ENCODE measurements around the gene GLI3.

Gene GLI3

DNA sequence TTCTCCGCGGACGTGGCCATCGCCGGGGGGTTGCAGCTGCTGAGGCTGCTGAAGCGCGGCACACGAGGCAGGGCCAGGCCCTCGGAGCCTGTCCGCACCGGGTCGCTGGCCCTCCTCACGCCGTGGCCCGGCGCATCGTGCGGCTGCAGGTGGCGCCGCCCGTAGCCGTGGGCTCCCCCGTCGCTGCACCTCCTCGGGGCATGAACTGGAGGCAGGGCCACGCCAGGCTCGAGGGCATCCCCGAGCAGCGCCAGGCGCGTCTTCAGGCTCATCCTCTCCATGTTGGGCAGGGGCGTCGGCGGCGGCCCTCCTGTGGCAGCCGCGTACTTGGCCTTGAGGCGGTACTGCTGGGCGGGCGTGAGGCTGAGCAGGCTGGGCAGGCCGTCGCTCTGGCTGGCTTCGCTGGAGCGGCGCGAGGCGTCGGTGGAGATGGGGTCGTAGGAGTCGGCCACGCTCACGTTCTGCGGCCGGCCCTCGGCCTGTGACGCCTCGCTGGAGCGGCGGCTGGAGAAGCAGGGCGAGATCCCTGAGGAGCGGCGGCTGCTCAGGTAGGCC lies 271.0 kb downstream of the GLI3 start:
- TF ChIP-seq, protein P1, sequence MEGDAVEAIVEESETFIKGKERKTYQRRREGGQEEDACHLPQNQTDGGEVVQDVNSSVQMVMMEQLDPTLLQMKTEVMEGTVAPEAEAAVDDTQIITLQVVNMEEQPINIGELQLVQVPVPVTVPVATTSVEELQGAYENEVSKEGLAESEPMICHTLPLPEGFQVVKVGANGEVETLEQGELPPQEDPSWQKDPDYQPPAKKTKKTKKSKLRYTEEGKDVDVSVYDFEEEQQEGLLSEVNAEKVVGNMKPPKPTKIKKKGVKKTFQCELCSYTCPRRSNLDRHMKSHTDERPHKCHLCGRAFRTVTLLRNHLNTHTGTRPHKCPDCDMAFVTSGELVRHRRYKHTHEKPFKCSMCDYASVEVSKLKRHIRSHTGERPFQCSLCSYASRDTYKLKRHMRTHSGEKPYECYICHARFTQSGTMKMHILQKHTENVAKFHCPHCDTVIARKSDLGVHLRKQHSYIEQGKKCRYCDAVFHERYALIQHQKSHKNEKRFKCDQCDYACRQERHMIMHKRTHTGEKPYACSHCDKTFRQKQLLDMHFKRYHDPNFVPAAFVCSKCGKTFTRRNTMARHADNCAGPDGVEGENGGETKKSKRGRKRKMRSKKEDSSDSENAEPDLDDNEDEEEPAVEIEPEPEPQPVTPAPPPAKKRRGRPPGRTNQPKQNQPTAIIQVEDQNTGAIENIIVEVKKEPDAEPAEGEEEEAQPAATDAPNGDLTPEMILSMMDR (IDR thresholded peaks at IDR 0.05; ENCODE audit: insufficient read depth, low read length, poor library complexity, severe bottlenecking) = no peak
- no peaks in the 10 kb centered on the region for H3K27me3 ChIP-seq (replicated peaks; ENCODE audit: control insufficient read depth, insufficient read depth, low read length)
- H3K36me3 ChIP-seq (ENCODE audit: control insufficient read depth, insufficient read depth, low read length) = no peaks in the 10 kb centered on the region
- no peak for DNase-seq (ENCODE audit: extremely low read depth, insufficient read length)
- H3K4me3 ChIP-seq (replicated peaks; ENCODE audit: low read depth, low read length) = no peak overlapping the region

DNA sequence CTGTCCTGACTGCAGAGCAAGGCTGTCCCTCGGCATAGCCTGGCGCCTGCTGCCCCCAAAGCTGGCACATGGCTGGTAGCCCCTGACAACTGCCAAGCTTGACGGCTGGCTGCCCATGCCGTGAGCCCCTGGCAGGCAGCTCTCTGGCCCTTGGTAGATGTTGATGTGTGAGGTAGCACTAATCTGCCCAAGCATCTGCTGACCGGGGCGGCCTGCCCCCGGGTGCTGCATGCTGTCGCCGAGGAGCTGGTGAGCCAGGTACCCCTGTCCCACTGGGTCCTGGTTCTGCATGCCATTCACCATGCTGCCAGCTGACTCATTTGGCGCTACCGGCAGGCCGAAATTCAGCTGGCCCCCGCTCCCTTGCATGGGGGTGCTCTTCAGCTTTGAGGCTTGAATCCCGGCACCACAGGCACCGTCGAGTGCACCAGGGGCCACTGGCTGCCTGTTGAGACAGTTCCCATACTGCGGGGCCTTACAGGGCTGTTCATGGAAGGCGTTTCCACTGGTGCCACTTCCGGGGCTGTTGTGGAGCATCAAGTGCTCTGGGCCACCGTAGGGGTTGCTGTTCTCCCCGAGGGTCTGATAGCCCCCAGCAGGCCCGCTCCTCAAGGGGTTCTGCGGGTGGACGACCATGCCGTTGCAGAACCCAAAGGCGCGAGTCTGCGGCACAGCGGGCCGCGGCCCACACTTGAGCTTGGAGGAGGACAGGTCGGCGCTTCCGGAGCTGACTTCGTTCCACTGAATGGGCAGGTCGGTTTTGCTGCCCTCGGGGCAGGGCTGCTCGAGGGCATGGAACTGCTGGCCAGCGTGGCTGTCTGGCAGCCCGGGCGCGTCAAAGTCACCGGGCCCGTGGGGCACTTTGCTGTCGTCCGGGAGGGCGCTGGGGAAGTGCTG lies 271.9 kb downstream of the GLI3 start:
- H3K27me3 ChIP-seq (replicated peaks; ENCODE audit: control insufficient read depth, insufficient read depth, low read length) = no peaks in the 10 kb centered on the region
- TF ChIP-seq, protein P1 (IDR thresholded peaks at IDR 0.05; ENCODE audit: insufficient read depth, low read length, poor library complexity, severe bottlenecking) = no peak
- H3K36me3 ChIP-seq (ENCODE audit: control insufficient read depth, insufficient read depth, low read length) = no peaks in the 10 kb centered on the region
- no peak overlapping the region for H3K4me3 ChIP-seq (replicated peaks; ENCODE audit: low read depth, low read length)
- no peak for DNase-seq (ENCODE audit: extremely low read depth, insufficient read length)

DNA sequence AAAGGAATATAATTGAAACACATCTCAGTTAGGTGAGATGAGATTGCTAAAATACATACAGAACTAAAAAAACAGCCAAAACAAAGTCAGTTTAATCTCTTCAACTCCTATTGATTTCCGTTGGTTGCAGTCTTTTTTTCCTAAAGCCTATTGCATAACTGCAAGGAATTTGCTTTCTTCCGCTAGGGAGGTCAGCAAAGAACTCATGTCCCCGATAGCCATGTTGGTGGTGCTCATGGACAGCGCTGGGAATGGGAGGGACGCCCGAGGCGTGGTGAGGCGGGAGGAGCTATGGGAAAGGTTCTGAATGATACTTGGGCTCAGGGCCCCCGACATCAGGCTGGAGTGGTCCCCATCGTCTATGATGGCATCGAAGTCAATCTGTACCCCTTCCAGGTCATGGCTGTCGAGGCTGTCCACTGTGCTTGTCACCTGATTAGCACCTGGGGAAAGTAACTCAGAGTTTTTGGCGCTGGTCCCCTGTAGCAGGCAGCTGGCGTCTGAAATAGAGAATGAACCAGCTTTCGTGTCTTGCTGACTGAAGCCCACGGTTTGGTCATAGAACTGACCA lies 272.7 kb downstream of the GLI3 start:
- TF ChIP-seq, protein P1 (IDR thresholded peaks at IDR 0.05; ENCODE audit: insufficient read depth, low read length, poor library complexity, severe bottlenecking) = no peak

DNA sequence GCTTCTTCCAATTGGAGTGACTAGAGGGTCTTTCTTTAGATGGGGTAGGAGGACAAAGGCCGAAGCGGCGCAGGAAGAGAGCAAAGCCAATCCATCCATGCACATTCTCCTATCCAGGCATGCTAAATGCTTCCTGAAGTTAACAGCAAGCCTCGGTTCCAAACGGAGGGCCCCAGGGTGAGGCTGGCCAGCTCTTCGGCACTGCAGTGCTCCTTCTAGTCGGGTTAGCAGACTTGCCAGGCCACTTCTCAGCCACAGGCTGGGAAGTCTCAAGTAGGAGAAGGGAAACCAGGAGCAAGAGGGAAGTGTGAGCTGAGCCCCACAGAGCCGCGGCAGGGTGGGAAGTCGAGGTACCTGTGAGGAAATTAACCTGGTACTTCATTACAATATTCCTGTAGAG lies 280.3 kb downstream of the GLI3 start:
- TF ChIP-seq, protein P1 (IDR thresholded peaks at IDR 0.05; ENCODE audit: insufficient read depth, low read length, poor library complexity, severe bottlenecking) = no peak
- Histone ChIP-seq H3K4me3 (replicated peaks; ENCODE audit: low read depth, low read length) (no peak overlapping the region), H3K27me3 (replicated peaks; ENCODE audit: control insufficient read depth, insufficient read depth, low read length) (no peaks in the 10 kb centered on the region; the same call in 1 of the 2 replicates), H3K36me3 (ENCODE audit: control insufficient read depth, insufficient read depth, low read length) (no peaks in the 10 kb centered on the region)
- no peak for DNase-seq (ENCODE audit: extremely low read depth, insufficient read length)

More for the DNA sequence above, 272.7 kb downstream of the GLI3 start:
- Histone ChIP-seq H3K36me3 (ENCODE audit: control insufficient read depth, insufficient read depth, low read length) (no peaks in the 10 kb centered on the region), H3K4me3 (replicated peaks; ENCODE audit: low read depth, low read length) (no peak overlapping the region), H3K27me3 (replicated peaks; ENCODE audit: control insufficient read depth, insufficient read depth, low read length) (no peaks in the 10 kb centered on the region)
- no peak for DNase-seq (ENCODE audit: extremely low read depth, insufficient read length)

DNA sequence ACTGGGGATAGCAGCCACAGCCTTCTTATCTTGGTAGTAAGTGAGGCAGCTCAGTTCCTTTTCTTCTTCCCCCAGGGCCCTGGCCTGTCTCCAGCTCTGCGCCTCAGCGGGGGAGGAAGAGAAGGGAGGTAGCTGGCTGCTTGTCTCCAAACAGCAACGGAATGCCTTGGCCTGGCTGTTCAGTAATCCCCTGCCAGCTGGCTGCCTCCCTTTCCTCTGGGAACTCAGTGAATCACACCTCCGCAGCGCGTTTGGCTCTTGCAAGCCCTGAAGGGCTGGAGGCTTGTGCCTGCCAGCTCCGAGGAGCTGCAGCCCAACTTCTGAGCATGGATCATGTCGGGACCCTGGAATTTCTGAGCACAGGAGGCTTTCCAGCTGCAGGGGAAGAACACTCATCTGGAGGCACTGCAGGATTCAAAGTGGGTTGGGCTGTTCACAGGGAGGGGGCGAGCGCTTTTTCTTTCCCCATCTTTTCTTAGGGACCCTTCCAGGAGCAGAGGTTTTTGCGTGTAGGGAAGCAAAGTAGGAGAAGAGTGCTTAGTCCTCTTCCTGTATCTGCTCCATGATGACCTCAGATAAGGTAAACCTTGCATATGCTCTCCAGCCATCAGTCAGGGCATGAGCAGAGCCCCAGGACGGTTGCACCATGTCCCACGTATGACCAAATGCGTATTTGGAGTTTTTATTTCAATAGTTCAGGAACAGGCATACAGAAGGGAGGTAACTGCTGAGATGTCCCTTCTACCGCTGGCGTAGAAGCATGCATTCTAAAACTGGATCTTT lies 280.9 kb downstream of the GLI3 start:
- DNase-seq (ENCODE audit: extremely low read depth, insufficient read length) = no peak
- TF ChIP-seq, protein P1 (IDR thresholded peaks at IDR 0.05; ENCODE audit: insufficient read depth, low read length, poor library complexity, severe bottlenecking) = no peak
- no peak overlapping the region for H3K4me3 ChIP-seq (replicated peaks; ENCODE audit: low read depth, low read length)
- no peaks in the 10 kb centered on the region; the same call in 1 of the 2 replicates for H3K27me3 ChIP-seq (replicated peaks; ENCODE audit: control insufficient read depth, insufficient read depth, low read length)
- H3K36me3 ChIP-seq (ENCODE audit: control insufficient read depth, insufficient read depth, low read length) = no peaks in the 10 kb centered on the region

Data from GM06990 (cell line).